ENCODE results near the gene MATN1. TPM values are rescaled to one million over a fixed set of nuclear protein-coding genes. Genes with fewer than 3 reads are reported as not detected.

MATN1 gene
- total RNA-seq, 1 experiment from 2014 or later: 0.76 TPM

DNA sequence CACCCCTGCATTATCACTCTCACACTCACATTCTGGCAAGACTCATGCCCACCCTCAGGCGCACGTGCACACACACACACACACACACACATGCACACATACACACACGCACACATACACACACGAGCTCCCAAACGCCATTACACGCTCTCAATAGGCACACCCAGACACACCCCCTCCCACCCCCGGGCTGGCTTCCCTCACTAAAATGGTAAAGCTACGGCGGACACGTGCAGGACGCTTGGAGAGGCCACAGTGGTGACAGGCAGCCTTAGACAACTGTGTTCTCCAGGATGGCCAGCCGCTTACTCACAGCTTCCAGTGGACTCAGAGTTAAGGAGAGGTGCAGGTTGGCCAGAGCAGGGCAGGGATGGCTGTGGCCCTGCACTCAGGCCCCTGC lies 10.1 kb downstream of the MATN1 start:
- H3K36me3 ChIP-seq (replicated peaks; ENCODE audit: control insufficient read depth, insufficient read depth, low read length): no peaks in the 10 kb centered on the region
- no peak overlapping the region for H3K4me3 ChIP-seq (ENCODE audit: insufficient read depth, low read depth, low read length)
- H3K27me3 ChIP-seq (ENCODE audit: control insufficient read depth, insufficient read depth, low read length): no peaks in the 10 kb centered on the region
- DNase-seq: no peak

DNA sequence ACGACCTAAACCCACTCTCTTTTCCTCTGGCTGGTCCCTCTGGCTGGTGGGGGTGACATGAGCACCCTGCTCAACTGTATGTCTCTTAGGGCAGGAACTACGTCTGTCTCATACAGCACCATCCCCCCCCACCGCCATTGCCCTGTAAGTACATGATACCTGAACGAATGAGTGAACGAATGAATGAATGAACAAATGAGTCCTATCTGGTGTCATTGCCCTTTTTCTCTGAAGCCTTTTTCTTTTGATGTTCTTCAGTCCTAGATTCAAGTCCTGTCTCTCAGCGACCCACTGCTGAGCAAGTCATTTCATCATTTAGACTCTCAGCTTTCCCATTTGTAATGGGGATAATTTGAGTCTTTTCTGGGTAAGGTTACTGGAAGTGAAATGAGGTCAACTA lies 10.8 kb downstream of the MATN1 start:
- Histone ChIP-seq H3K4me3 (ENCODE audit: insufficient read depth, low read depth, low read length) (no peak overlapping the region), H3K27me3 (ENCODE audit: control insufficient read depth, insufficient read depth, low read length) (no peaks in the 10 kb centered on the region), H3K36me3 (replicated peaks; ENCODE audit: control insufficient read depth, insufficient read depth, low read length) (no peaks in the 10 kb centered on the region)
- no peak for DNase-seq

GRCh38 chr1:30710407-30710806 lies 13.0 kb downstream of the MATN1 start:
- H3K27me3 ChIP-seq (ENCODE audit: control insufficient read depth, insufficient read depth, low read length): no peaks in the 10 kb centered on the region
- H3K36me3 ChIP-seq (replicated peaks; ENCODE audit: control insufficient read depth, insufficient read depth, low read length): no peaks in the 10 kb centered on the region
- DNase-seq: no peak
- no peak overlapping the region for H3K4me3 ChIP-seq (ENCODE audit: insufficient read depth, low read depth, low read length)

DNA sequence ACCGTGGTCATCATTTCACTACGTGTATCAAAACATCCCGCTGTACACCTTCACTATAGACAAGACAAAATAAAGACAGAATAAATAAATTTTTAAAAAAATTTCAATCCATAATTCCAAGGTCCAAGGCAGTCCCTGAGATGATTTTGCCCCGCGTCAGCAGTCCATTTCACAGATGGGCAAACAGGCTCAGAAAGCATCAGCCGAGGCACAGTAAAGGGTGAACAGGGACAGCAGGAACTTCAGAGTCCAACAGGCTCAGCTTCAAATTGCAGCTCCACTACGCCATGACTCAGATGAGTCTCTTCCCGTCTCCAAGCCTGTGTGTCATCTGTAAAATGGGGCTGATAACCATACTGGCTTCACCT lies 15.0 kb downstream of the MATN1 start:
- DNase-seq: no peak
- H3K27me3 ChIP-seq (ENCODE audit: control insufficient read depth, insufficient read depth, low read length): no peaks in the 10 kb centered on the region
- H3K4me3 ChIP-seq (ENCODE audit: insufficient read depth, low read depth, low read length): no peak overlapping the region
- no peaks in the 10 kb centered on the region for H3K36me3 ChIP-seq (replicated peaks; ENCODE audit: control insufficient read depth, insufficient read depth, low read length)

- DNase-seq: peak; percentile 97
- H3K36me3 ChIP-seq (replicated peaks; ENCODE audit: control insufficient read depth, insufficient read depth, low read length): no peaks in the 10 kb centered on the region
- no peaks in the 10 kb centered on the region for H3K27me3 ChIP-seq (ENCODE audit: control insufficient read depth, insufficient read depth, low read length)
- H3K4me3 ChIP-seq (ENCODE audit: insufficient read depth, low read depth, low read length): no peak overlapping the region
Measured at GRCh38 chr1:30707412-30708360, 15.7 kb downstream of the MATN1 start.

DNA sequence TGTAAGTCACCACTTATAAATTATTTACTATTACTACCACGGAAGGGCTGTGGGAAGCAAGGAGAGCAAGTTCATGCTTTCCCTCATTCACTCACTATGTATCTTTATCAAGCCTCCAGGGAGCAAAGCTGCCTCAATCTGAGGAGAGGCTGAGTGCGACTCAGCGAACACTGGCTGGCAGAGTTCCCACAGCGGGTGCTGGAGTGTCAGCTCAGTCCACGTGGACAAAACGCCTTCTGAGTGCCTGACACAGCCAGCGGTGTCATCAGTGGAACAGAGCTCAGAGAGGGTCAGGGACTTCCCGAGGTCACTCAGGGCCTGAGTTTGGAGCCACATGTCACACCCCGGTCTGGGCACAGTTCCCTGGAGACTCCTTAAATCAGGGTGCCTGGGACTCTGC lies 16.9 kb downstream of the MATN1 start:
- no peak overlapping the region for H3K4me3 ChIP-seq (ENCODE audit: insufficient read depth, low read depth, low read length)
- DNase-seq: no peak
- no peaks in the 10 kb centered on the region for H3K27me3 ChIP-seq (ENCODE audit: control insufficient read depth, insufficient read depth, low read length)
- no peaks in the 10 kb centered on the region for H3K36me3 ChIP-seq (replicated peaks; ENCODE audit: control insufficient read depth, insufficient read depth, low read length)

GRCh38 chr1:30705698-30706097 lies 17.7 kb downstream of the MATN1 start:
- no peak for DNase-seq
- H3K36me3 ChIP-seq (replicated peaks; ENCODE audit: control insufficient read depth, insufficient read depth, low read length): no peaks in the 10 kb centered on the region
- H3K27me3 ChIP-seq (ENCODE audit: control insufficient read depth, insufficient read depth, low read length): no peaks in the 10 kb centered on the region
- no peak overlapping the region for H3K4me3 ChIP-seq (ENCODE audit: insufficient read depth, low read depth, low read length)

GRCh38 chr1:30704765-30705509 lies 18.4 kb downstream of the MATN1 start:
- no peak overlapping the region for H3K4me3 ChIP-seq (ENCODE audit: insufficient read depth, low read depth, low read length)
- H3K27me3 ChIP-seq (ENCODE audit: control insufficient read depth, insufficient read depth, low read length): no peaks in the 10 kb centered on the region
- DNase-seq: no peak
- no peaks in the 10 kb centered on the region for H3K36me3 ChIP-seq (replicated peaks; ENCODE audit: control insufficient read depth, insufficient read depth, low read length)

- Histone ChIP-seq H3K36me3 (replicated peaks; ENCODE audit: control insufficient read depth, insufficient read depth, low read length) (no peaks in the 10 kb centered on the region), H3K4me3 (ENCODE audit: insufficient read depth, low read depth, low read length) (no peak overlapping the region), H3K27me3 (ENCODE audit: control insufficient read depth, insufficient read depth, low read length) (no peaks in the 10 kb centered on the region)
- no peak for DNase-seq
Measured at GRCh38 chr1:30704271-30704670, 19.1 kb downstream of the MATN1 start.

DNA sequence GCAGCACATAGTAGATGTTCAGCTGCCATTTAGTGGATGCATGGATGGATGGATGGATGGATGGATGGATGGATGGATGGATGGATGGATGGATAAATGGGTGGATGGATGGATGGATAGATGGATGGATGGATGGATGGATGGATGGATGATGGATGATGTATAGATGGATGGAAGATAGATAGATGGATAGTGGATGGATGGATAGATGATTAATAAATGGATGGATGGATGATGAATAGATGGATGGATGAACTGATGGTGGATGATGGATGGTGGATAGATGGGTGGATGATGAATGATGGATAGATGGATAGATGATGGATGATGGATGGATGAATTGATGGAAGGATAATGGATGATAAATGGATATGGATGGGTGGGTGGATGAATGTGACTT lies 20.6 kb downstream of the MATN1 start:
- Histone ChIP-seq H3K27me3 (ENCODE audit: control insufficient read depth, insufficient read depth, low read length) (no peaks in the 10 kb centered on the region), H3K4me3 (ENCODE audit: insufficient read depth, low read depth, low read length) (no peak overlapping the region), H3K36me3 (replicated peaks; ENCODE audit: control insufficient read depth, insufficient read depth, low read length) (no peaks in the 10 kb centered on the region)
- no peak for DNase-seq

DNA sequence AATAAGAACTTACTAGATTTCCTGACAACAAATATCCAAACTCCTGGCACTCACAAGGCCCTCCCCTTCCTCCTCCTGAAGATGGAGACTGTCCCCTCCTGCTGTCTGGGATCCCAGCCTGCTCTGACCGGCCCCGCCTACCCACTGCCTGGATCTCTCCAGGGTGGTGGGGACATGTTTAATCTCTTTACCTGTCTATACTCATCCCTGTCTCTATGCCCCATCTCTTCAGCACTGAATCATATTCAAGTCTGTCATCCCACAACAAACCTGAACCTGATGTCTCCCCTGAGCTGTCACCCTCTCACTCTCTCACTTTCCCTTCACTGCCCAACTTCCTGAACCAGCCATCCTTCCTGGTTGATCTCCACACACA lies 22.1 kb downstream of the MATN1 start:
- Histone ChIP-seq H3K27me3 (ENCODE audit: control insufficient read depth, insufficient read depth, low read length) (no peaks in the 10 kb centered on the region), H3K36me3 (replicated peaks; ENCODE audit: control insufficient read depth, insufficient read depth, low read length) (no peaks in the 10 kb centered on the region), H3K4me3 (ENCODE audit: insufficient read depth, low read depth, low read length) (no peak overlapping the region)
- no peak for DNase-seq

GRCh38 chr1:30700528-30701257 lies 22.7 kb downstream of the MATN1 start:
- DNase-seq: no peak

GRCh38 chr1:30699762-30700161 lies 23.6 kb downstream of the MATN1 start:
- H3K27me3 ChIP-seq (ENCODE audit: control insufficient read depth, insufficient read depth, low read length): no peaks in the 10 kb centered on the region
- no peak for DNase-seq
- H3K36me3 ChIP-seq (replicated peaks; ENCODE audit: control insufficient read depth, insufficient read depth, low read length): no peaks in the 10 kb centered on the region
- H3K4me3 ChIP-seq (ENCODE audit: insufficient read depth, low read depth, low read length): no peak overlapping the region

More at GRCh38 chr1:30700528-30701257, 22.7 kb downstream of the MATN1 start:
- H3K27me3 ChIP-seq (ENCODE audit: control insufficient read depth, insufficient read depth, low read length): no peaks in the 10 kb centered on the region
- no peaks in the 10 kb centered on the region for H3K36me3 ChIP-seq (replicated peaks; ENCODE audit: control insufficient read depth, insufficient read depth, low read length)
- H3K4me3 ChIP-seq (ENCODE audit: insufficient read depth, low read depth, low read length): no peak overlapping the region

DNA sequence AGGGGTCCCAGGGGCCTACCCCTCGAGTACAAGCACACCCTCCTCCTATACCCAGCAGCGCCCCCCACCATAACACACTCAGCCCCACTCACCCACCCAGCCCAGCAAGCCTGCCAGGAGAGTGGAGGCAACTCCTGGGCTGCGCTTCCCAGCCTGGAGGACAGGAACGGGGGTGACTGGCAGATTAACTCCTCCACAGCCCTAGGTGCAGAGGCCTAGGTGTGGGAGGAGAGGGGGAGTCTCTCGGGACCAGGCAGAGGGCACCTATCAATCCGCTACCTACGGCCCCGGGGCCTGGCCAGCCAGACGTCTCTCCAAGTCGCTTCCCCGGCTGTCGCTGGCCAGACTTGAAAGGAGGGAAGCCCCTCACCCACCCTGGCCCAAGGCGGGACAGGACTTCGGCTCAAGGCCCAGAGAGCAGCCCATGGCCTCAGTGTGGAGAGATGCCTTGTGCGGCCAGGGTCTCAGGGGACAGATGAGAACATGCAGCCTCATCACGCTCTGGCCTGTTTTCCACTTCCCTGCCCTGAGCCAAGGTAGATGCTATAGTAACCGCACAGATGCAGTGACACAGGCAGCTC lies 24.9 kb downstream of the MATN1 start:
- peak; percentile 64 for DNase-seq
- Histone ChIP-seq H3K36me3 (replicated peaks; ENCODE audit: control insufficient read depth, insufficient read depth, low read length) (no peaks in the 10 kb centered on the region), H3K27me3 (ENCODE audit: control insufficient read depth, insufficient read depth, low read length) (no peaks in the 10 kb centered on the region), H3K4me3 (ENCODE audit: insufficient read depth, low read depth, low read length) (no peak overlapping the region)
